Fibroblast of villous mesenchyme (primary cell): ENCODE data around the gene ITGB7. TPM values are rescaled to one million over a fixed set of nuclear protein-coding genes. Genes with fewer than 3 reads are reported as not detected.

Experiments used
- DNase-seq: peaks from one replicate; pipeline ENCODE4 v3.0.0-alpha.2; 2010; ENCODE audit warnings: low read depth
- H3K4me3 ChIP-seq: 2 replicates; pipeline ENCODE4 v1.5.1; 2011; ENCODE audit warnings: low read depth, mild to moderate bottlenecking, low read length
- total RNA-seq: library from RNA; depleted of rRNA; stranded (reverse); fragments of >200 nt; gene quantifications from 2 replicates; pipeline ENCODE4 v1.2.3, GENCODE V29; 2012
- TF ChIP-seq, protein P1 (sequence below): IDR thresholded peaks from 2 replicates; pipeline ENCODE4 v1.5.1; 2012; ENCODE audit warnings: low read depth, mild to moderate bottlenecking, low read length; ENCODE audit not compliant: insufficient read depth

The ITGB7 gene
- total RNA-seq, 1 donor = not detected

DNA sequence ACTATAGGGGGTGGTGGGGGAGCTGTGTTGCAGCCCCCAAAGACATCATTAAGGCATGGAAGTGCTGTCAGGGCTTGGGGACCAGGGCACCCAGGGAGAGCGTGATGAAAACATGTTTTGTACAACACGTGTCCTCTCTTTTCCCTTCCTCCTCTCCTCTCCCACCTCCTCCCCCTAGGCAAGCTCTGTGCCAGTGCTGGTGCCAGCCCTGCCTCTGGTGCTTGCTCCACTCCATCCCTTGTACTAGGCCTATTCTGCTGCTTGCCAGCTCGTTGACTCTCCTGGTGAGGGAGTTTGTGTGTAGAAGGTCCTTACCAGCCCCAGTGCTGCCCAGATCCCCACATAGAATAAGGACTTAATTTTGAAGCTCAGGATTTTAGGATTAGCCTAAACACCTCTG is 28.1 kb upstream of the ITGB7 start:
- TF ChIP-seq, protein P1, sequence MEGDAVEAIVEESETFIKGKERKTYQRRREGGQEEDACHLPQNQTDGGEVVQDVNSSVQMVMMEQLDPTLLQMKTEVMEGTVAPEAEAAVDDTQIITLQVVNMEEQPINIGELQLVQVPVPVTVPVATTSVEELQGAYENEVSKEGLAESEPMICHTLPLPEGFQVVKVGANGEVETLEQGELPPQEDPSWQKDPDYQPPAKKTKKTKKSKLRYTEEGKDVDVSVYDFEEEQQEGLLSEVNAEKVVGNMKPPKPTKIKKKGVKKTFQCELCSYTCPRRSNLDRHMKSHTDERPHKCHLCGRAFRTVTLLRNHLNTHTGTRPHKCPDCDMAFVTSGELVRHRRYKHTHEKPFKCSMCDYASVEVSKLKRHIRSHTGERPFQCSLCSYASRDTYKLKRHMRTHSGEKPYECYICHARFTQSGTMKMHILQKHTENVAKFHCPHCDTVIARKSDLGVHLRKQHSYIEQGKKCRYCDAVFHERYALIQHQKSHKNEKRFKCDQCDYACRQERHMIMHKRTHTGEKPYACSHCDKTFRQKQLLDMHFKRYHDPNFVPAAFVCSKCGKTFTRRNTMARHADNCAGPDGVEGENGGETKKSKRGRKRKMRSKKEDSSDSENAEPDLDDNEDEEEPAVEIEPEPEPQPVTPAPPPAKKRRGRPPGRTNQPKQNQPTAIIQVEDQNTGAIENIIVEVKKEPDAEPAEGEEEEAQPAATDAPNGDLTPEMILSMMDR = no peak
- DNase-seq = no peak
- no peak overlapping the region for H3K4me3 ChIP-seq

DNA sequence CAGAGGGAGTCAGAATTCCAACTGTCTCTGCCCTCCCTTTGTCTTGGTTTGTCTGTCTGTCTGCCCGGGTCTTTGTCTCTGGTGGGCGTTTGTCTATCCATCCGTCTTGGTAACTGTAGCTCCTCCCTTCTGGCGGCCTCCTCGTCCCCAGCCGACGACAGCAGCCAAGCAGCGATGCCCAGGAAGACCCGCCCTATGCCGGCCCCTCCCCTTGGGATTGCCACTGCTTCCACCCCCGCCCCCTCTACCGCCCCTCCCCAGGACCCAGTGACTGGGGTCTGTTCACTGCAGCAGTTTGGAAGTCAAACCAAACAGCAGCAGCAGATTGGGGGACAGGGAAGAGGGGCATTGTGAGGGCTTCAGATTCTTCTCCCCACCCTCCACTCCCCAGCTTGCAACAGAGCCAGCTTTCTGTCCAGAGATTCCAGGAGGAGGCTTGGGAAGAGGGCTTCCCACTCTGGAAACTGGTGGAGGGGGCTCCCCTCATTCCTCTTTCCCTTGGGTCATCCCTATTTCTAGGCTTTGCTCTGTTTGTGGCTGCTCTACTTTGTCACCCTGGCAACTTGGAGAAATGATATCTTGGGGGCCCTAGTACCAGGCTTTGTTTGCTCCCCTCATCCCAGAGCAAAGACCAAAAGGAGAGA is 27.3 kb upstream of the ITGB7 start:
- no peak for DNase-seq
- H3K4me3 ChIP-seq = no peak overlapping the region
- TF ChIP-seq, protein P1 = no peak

DNA sequence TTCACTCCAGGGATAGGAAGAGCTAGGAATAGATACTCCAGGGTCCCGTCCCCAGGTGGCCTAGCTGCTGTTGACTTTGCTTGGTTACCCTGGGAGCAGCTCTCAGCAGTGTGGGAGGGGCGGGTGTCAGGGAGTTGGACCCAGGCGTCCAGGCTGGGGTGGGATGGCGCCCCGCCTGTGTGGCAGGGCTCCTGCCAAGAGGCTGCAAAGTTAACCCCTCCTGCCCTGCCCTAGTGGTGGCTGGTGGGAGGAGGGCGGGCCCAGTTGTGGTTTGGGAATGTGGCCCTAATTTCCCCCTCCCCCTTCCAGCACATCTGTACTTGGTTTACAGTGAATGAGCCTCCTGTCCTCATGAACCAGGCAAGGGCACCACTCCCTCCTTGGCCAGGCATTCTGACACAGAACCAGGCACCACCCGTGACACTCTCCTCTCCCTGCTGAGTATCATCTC is 26.6 kb upstream of the ITGB7 start:
- no peak for DNase-seq
- H3K4me3 ChIP-seq = no peak overlapping the region
- TF ChIP-seq, protein P1 = no peak

DNA sequence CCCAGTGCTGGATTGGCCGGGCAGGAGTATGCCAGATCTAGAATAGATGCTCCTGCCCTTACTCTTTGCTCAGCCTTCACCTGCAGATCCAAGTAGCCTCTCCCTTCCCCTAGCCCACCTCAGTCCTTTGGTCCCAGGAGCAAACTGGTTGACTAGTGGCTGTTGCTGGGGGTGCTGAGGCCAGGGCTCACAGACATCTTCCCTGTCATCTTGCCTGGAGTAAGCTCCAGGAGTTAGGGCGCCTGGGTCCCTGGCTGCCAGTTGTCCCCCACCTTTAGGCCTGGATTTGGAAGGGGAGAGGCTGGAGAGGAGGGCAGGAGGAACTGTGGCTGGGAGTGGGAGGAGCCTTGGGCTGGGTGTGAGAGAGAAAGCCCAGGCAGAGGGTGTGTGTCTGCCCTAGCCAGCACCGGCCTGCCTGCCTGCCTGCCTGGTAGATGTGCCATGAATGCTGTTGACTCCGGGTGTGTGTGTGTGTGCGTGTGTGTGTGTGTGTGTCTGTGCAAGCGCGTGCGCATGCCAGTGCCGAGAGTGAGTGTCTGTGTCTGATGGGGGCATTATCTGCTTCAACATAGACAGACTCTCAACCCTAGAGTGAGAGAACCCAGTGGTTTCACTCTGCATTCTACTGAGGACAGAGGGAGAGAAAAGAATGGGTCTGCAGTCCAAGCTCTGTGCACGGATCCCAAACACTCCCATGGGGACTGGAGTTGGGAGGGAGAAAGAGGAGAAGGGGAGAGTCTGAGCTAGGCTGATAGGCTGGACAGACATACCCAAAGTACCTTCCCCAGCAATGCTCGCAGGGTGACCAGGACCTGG is 25.8 kb upstream of the ITGB7 start:
- TF ChIP-seq, protein P1 = peak; percentile 0
- H3K4me3 ChIP-seq = peak overlapping the region; percentile 72
- DNase-seq = peak; percentile 42

DNA sequence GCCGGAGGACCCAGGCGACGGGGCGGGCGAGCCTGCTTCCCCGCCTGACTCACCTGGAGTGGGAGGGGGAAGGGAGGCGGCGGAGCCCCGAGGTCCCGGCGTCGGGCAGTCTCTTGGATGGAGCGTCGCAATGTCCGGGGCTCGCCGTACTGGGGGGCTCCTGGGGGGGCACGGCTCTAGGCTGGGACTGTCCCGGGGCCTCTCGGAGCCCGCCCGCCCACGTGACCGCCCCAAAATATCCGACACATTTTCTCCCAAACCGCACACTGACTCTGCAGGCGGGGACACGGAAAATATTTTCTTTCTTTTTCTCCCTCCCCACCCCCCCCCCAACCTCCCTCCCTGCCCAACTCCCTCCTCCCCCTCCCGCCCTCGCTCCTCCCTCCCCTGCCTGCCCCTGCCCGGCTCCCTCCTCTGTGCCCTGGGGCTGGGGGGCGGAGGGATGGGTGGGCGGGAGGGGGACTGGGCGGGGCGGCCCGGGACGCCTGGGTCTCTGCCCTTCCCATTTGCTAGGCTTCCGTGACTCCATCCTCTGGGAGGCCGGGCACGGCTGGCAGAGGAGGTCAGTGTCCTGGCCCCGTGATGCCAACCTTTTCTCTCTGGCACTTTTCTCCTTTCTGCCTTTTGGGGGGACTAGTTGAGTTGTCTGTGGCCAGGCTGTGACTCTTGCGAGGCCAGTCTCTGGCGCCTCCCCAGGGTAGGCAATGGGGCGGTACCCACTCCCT is 25.0 kb upstream of the ITGB7 start, which contains the start of gene RARG:
Gene RARG, minus strand, starts transcription at position 289 of the 725 bp plus-strand sequence. CDS start 4,664 bp downstream, outside the sequence.
- peak within 1 kb of the TSS; percentile 72 for H3K4me3 ChIP-seq
- TF ChIP-seq, protein P1 = no peak
- peak; percentile 37 for DNase-seq

DNA sequence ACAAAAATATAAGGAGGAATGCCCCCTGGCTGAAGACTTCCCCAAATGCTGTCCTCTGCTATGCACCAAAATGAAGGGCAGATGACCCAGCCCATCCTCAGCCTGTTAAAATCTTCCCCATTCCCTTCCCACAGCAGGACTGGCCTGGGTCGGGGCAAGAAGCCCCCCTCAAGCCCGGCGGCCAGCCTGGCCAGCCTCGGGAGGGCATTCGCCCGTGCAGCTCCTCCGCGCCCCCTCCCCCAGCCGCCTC is 24.5 kb upstream of the ITGB7 start:
- DNase-seq = no peak
- TF ChIP-seq, protein P1 = no peak
- H3K4me3 ChIP-seq = peak overlapping the region; percentile 72
